WTC11 (cell line): ENCODE measurements around the gene FAM47E. TPM values are rescaled to one million over a fixed set of nuclear protein-coding genes. Genes with fewer than 3 reads are reported as not detected.

Experiments used
- ELF4 ChIP-seq: sonication (generic); formaldehyde crosslinking; IDR thresholded peaks from 2 replicates; pipeline ENCODE4 v1.8.1; 2022; ENCODE audit warnings: low read depth, mild to moderate bottlenecking, moderate library complexity, missing genetic modification reagents
- GTF2I ChIP-seq: fragments of 250-450 bp; sonication (Bioruptor Pico); conservative IDR thresholded peaks from 2 replicates; pipeline ENCODE4 v1.4.0; 2021; ENCODE audit warnings: mild to moderate bottlenecking
- JAZF1 ChIP-seq: fragments of 250-450 bp; sonication (Bioruptor Pico); IDR thresholded peaks from 2 replicates; pipeline ENCODE4 v1.9.0; 2021; ENCODE audit warnings: moderate library complexity, mild to moderate bottlenecking, inconsistent platforms
- JUN ChIP-seq: sonication (generic); formaldehyde crosslinking; IDR thresholded peaks from 2 replicates; pipeline ENCODE4 v1.8.0; 2023; ENCODE audit warnings: mild to moderate bottlenecking, missing genetic modification reagents
- MYBL2 ChIP-seq: sonication (generic); formaldehyde crosslinking; IDR thresholded peaks from 2 replicates; pipeline ENCODE4 v1.8.1; 2023; ENCODE audit warnings: mild to moderate bottlenecking, moderate library complexity, missing genetic modification reagents
- SMAD3 ChIP-seq: sonication (generic); formaldehyde crosslinking; IDR thresholded peaks from 2 replicates; pipeline ENCODE4 v1.8.0; 2022; ENCODE audit warnings: missing genetic modification reagents, mild to moderate bottlenecking, borderline replicate concordance
- SOX15 ChIP-seq: fragments of 250-450 bp; sonication (Bioruptor Pico); IDR thresholded peaks from 2 replicates; pipeline ENCODE4 v1.9.0; 2021; ENCODE audit warnings: mild to moderate bottlenecking
- ZNF232 ChIP-seq: sonication (generic); formaldehyde crosslinking; IDR thresholded peaks from 2 replicates; pipeline ENCODE4 v1.8.0; 2022; ENCODE audit warnings: mild to moderate bottlenecking, missing genetic modification reagents
- ZNF423 ChIP-seq: fragments of 250-450 bp; sonication (Bioruptor Pico); IDR thresholded peaks from 2 replicates; pipeline ENCODE4 v2.1.2; 2022; ENCODE audit warnings: mild to moderate bottlenecking, moderate library complexity
- ZNF671 ChIP-seq: fragments of 250-450 bp; sonication (Bioruptor Pico); IDR thresholded peaks from 2 replicates; pipeline ENCODE4 v1.8.0; 2021; ENCODE audit warnings: mild to moderate bottlenecking
- total RNA-seq: library from RNA; stranded (reverse); gene quantifications from 3 replicates; pipeline ENCODE4 v1.2.3, GENCODE V29; 2021
- TF ChIP-seq, protein P1 (sequence below): sonication (generic); formaldehyde crosslinking; IDR thresholded peaks from 2 replicates; pipeline ENCODE4 v1.8.1; 2023; ENCODE audit warnings: mild to moderate bottlenecking, missing genetic modification reagents
- TF ChIP-seq, protein P2 (sequence below): fragments of 250-450 bp; sonication (Bioruptor Pico); IDR thresholded peaks from 2 replicates; pipeline ENCODE4 v1.8.0; 2021; ENCODE audit warnings: mild to moderate bottlenecking
- TF ChIP-seq, protein P3 (sequence below): sonication (generic); formaldehyde crosslinking; IDR thresholded peaks from 2 replicates; pipeline ENCODE4 v1.8.1; 2023; ENCODE audit warnings: mild to moderate bottlenecking, missing genetic modification reagents, moderate library complexity
- TF ChIP-seq, protein P4 (sequence below): sonication (generic); formaldehyde crosslinking; IDR thresholded peaks from 2 replicates; pipeline ENCODE4 v1.8.0; 2022; ENCODE audit warnings: mild to moderate bottlenecking, missing genetic modification reagents
- TF ChIP-seq, protein P5 (sequence below): sonication (generic); formaldehyde crosslinking; IDR thresholded peaks from 2 replicates; pipeline ENCODE4 v1.8.1; 2022; ENCODE audit warnings: mild to moderate bottlenecking, moderate library complexity, missing genetic modification reagents
- TF ChIP-seq, protein P6 (sequence below): sonication (generic); formaldehyde crosslinking; IDR thresholded peaks from 2 replicates; pipeline ENCODE4 v1.8.1; 2023; ENCODE audit warnings: mild to moderate bottlenecking, missing genetic modification reagents, moderate library complexity
- TF ChIP-seq, protein P7 (sequence below): sonication (generic); formaldehyde crosslinking; IDR thresholded peaks from 2 replicates; pipeline ENCODE4 v1.8.0; 2023; ENCODE audit warnings: mild to moderate bottlenecking, missing genetic modification reagents
- TF ChIP-seq, protein P8 (sequence below): sonication (generic); formaldehyde crosslinking; conservative IDR thresholded peaks from 2 replicates; pipeline ENCODE4 v1.8.1; 2022; ENCODE audit warnings: mild to moderate bottlenecking, missing genetic modification reagents
- TF ChIP-seq, protein P9 (sequence below): sonication (generic); formaldehyde crosslinking; conservative IDR thresholded peaks from 2 replicates; pipeline ENCODE4 v1.8.1; 2023; ENCODE audit warnings: mild to moderate bottlenecking, low read depth, missing genetic modification reagents, moderate library complexity
- TF ChIP-seq, protein P10 (sequence below): sonication (generic); formaldehyde crosslinking; IDR thresholded peaks from 2 replicates; pipeline ENCODE4 v1.8.1; 2023; ENCODE audit warnings: mild to moderate bottlenecking, missing genetic modification reagents, borderline replicate concordance

Gene FAM47E
- total RNA-seq, 1 experiment from 2014 or later, result 1.4 TPM

DNA sequence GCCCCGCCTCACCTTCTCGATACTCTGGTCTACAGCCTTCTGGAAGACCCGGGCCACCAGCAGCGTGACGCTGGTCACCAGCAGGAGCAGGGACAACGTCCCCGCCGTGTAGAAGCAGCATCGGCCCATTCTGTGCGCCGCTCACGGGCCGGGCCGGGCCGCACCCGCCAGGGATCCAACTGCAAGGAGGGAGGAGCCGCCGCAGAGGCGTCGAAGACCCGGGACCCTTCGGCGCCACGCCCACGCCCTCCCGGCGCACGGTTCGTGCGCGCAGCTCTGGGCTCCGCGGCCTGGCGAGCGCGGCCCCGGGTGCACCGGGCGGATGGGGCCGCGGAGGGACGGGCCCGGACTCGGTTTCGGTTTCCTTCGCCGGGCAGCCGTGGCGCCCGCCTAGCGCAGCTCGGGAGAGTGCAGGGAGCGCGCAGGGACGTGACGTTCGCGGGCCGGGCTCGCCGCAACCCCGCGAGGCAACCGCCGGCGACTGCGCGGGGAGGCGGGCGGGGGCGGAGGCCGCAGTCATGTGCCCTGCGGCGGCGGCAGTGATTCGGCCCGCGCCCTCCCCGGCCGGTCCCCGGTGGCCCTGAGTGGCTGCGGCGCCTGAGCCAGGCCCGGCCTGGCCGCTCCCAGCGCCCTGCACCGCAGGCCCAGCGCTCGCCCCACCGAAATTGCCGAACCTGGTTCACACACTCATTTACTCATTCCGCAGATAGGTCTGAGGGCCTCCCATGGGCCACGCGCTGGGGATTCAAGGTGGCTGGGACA, 37.9 kb upstream of the FAM47E start, which contains the start of gene SCARB2 (continued):
- TF ChIP-seq GTF2I (CRISPR knock-in tag) (no peak), ZNF232 (CRISPR knock-in tag) (no peak), ELF4 (CRISPR knock-in tag) (no peak), MYBL2 (CRISPR knock-in tag) (0 out of 2 replicates have a peak, but pooled peaks have one; percentile 24), ZNF423 (CRISPR knock-in tag) (no peak), JAZF1 (no peak), JUN (CRISPR knock-in tag) (no peak; the same call in 1 of the 2 replicates), SOX15 (CRISPR knock-in tag) (no peak), ZNF671 (CRISPR knock-in tag) (no peak), SMAD3 (CRISPR knock-in tag) (0 out of 2 replicates have a peak, but pooled peaks have one; percentile 42)
- TF ChIP-seq, protein P1, sequence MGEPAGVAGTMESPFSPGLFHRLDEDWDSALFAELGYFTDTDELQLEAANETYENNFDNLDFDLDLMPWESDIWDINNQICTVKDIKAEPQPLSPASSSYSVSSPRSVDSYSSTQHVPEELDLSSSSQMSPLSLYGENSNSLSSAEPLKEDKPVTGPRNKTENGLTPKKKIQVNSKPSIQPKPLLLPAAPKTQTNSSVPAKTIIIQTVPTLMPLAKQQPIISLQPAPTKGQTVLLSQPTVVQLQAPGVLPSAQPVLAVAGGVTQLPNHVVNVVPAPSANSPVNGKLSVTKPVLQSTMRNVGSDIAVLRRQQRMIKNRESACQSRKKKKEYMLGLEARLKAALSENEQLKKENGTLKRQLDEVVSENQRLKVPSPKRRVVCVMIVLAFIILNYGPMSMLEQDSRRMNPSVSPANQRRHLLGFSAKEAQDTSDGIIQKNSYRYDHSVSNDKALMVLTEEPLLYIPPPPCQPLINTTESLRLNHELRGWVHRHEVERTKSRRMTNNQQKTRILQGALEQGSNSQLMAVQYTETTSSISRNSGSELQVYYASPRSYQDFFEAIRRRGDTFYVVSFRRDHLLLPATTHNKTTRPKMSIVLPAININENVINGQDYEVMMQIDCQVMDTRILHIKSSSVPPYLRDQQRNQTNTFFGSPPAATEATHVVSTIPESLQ (CRISPR knock-in tag), result no peak
- TF ChIP-seq, protein P2, sequence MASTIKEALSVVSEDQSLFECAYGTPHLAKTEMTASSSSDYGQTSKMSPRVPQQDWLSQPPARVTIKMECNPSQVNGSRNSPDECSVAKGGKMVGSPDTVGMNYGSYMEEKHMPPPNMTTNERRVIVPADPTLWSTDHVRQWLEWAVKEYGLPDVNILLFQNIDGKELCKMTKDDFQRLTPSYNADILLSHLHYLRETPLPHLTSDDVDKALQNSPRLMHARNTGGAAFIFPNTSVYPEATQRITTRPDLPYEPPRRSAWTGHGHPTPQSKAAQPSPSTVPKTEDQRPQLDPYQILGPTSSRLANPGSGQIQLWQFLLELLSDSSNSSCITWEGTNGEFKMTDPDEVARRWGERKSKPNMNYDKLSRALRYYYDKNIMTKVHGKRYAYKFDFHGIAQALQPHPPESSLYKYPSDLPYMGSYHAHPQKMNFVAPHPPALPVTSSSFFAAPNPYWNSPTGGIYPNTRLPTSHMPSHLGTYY, result no peak
- TF ChIP-seq, protein P3, sequence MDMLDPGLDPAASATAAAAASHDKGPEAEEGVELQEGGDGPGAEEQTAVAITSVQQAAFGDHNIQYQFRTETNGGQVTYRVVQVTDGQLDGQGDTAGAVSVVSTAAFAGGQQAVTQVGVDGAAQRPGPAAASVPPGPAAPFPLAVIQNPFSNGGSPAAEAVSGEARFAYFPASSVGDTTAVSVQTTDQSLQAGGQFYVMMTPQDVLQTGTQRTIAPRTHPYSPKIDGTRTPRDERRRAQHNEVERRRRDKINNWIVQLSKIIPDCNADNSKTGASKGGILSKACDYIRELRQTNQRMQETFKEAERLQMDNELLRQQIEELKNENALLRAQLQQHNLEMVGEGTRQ (CRISPR knock-in tag), result peak; percentile 94
- TF ChIP-seq, protein P4, sequence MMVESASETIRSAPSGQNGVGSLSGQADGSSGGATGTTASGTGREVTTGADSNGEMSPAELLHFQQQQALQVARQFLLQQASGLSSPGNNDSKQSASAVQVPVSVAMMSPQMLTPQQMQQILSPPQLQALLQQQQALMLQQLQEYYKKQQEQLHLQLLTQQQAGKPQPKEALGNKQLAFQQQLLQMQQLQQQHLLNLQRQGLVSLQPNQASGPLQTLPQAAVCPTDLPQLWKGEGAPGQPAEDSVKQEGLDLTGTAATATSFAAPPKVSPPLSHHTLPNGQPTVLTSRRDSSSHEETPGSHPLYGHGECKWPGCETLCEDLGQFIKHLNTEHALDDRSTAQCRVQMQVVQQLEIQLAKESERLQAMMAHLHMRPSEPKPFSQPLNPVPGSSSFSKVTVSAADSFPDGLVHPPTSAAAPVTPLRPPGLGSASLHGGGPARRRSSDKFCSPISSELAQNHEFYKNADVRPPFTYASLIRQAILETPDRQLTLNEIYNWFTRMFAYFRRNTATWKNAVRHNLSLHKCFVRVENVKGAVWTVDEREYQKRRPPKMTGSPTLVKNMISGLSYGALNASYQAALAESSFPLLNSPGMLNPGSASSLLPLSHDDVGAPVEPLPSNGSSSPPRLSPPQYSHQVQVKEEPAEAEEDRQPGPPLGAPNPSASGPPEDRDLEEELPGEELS (CRISPR knock-in tag), result no peak; the same call in 1 of the 2 replicates
- TF ChIP-seq, protein P5, sequence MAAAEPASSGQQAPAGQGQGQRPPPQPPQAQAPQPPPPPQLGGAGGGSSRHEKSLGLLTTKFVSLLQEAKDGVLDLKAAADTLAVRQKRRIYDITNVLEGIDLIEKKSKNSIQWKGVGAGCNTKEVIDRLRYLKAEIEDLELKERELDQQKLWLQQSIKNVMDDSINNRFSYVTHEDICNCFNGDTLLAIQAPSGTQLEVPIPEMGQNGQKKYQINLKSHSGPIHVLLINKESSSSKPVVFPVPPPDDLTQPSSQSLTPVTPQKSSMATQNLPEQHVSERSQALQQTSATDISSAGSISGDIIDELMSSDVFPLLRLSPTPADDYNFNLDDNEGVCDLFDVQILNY (CRISPR knock-in tag), result no peak; the same call in 1 of the 2 replicates
- TF ChIP-seq, protein P6, sequence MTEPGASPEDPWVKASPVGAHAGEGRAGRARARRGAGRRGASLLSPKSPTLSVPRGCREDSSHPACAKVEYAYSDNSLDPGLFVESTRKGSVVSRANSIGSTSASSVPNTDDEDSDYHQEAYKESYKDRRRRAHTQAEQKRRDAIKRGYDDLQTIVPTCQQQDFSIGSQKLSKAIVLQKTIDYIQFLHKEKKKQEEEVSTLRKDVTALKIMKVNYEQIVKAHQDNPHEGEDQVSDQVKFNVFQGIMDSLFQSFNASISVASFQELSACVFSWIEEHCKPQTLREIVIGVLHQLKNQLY (CRISPR knock-in tag), result no peak
- TF ChIP-seq, protein P7, sequence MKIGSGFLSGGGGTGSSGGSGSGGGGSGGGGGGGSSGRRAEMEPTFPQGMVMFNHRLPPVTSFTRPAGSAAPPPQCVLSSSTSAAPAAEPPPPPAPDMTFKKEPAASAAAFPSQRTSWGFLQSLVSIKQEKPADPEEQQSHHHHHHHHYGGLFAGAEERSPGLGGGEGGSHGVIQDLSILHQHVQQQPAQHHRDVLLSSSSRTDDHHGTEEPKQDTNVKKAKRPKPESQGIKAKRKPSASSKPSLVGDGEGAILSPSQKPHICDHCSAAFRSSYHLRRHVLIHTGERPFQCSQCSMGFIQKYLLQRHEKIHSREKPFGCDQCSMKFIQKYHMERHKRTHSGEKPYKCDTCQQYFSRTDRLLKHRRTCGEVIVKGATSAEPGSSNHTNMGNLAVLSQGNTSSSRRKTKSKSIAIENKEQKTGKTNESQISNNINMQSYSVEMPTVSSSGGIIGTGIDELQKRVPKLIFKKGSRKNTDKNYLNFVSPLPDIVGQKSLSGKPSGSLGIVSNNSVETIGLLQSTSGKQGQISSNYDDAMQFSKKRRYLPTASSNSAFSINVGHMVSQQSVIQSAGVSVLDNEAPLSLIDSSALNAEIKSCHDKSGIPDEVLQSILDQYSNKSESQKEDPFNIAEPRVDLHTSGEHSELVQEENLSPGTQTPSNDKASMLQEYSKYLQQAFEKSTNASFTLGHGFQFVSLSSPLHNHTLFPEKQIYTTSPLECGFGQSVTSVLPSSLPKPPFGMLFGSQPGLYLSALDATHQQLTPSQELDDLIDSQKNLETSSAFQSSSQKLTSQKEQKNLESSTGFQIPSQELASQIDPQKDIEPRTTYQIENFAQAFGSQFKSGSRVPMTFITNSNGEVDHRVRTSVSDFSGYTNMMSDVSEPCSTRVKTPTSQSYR (CRISPR knock-in tag), result no peak
- TF ChIP-seq, protein P8, sequence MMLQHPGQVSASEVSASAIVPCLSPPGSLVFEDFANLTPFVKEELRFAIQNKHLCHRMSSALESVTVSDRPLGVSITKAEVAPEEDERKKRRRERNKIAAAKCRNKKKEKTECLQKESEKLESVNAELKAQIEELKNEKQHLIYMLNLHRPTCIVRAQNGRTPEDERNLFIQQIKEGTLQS, result no peak
- TF ChIP-seq, protein P9, sequence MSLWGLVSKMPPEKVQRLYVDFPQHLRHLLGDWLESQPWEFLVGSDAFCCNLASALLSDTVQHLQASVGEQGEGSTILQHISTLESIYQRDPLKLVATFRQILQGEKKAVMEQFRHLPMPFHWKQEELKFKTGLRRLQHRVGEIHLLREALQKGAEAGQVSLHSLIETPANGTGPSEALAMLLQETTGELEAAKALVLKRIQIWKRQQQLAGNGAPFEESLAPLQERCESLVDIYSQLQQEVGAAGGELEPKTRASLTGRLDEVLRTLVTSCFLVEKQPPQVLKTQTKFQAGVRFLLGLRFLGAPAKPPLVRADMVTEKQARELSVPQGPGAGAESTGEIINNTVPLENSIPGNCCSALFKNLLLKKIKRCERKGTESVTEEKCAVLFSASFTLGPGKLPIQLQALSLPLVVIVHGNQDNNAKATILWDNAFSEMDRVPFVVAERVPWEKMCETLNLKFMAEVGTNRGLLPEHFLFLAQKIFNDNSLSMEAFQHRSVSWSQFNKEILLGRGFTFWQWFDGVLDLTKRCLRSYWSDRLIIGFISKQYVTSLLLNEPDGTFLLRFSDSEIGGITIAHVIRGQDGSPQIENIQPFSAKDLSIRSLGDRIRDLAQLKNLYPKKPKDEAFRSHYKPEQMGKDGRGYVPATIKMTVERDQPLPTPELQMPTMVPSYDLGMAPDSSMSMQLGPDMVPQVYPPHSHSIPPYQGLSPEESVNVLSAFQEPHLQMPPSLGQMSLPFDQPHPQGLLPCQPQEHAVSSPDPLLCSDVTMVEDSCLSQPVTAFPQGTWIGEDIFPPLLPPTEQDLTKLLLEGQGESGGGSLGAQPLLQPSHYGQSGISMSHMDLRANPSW, result no peak
- TF ChIP-seq, protein P10, sequence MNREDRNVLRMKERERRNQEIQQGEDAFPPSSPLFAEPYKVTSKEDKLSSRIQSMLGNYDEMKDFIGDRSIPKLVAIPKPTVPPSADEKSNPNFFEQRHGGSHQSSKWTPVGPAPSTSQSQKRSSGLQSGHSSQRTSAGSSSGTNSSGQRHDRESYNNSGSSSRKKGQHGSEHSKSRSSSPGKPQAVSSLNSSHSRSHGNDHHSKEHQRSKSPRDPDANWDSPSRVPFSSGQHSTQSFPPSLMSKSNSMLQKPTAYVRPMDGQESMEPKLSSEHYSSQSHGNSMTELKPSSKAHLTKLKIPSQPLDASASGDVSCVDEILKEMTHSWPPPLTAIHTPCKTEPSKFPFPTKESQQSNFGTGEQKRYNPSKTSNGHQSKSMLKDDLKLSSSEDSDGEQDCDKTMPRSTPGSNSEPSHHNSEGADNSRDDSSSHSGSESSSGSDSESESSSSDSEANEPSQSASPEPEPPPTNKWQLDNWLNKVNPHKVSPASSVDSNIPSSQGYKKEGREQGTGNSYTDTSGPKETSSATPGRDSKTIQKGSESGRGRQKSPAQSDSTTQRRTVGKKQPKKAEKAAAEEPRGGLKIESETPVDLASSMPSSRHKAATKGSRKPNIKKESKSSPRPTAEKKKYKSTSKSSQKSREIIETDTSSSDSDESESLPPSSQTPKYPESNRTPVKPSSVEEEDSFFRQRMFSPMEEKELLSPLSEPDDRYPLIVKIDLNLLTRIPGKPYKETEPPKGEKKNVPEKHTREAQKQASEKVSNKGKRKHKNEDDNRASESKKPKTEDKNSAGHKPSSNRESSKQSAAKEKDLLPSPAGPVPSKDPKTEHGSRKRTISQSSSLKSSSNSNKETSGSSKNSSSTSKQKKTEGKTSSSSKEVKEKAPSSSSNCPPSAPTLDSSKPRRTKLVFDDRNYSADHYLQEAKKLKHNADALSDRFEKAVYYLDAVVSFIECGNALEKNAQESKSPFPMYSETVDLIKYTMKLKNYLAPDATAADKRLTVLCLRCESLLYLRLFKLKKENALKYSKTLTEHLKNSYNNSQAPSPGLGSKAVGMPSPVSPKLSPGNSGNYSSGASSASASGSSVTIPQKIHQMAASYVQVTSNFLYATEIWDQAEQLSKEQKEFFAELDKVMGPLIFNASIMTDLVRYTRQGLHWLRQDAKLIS (CRISPR knock-in tag), result no peak
